HEK293T (cell line): Measurements from ENCODE around the gene RPS29.

Experiments used
- CTCF ChIA-PET: fragments of 350-600 bp; formaldehyde crosslinking; extraction: SDS; loops from one replicate; lab custom pipeline; 2021; ENCODE audit warnings: antibody characterized with exemption, inconsistent platforms; lab: Yijun Ruan, JAX
- POLR2A ChIA-PET: fragments of 350-600 bp; formaldehyde crosslinking; extraction: SDS; loops from one replicate; lab custom pipeline; 2020; ENCODE audit warnings: antibody characterized with exemption, inconsistent platforms; lab: Yijun Ruan, JAX
- DNase-seq: peaks from one replicate; pipeline ENCODE4 v3.0.0; 2012; ENCODE audit warnings: mixed read lengths; ENCODE audit errors: extremely low spot score
- ARNT ChIP-seq: fragments of 450-650 bp; IDR thresholded peaks from 2 replicates; pipeline ENCODE4 v1.6.1; 2017; ENCODE audit warnings: mild to moderate bottlenecking
- BHLHE40 ChIP-seq: fragments of 450-650 bp; IDR thresholded peaks from 2 replicates; pipeline ENCODE4 v1.6.1; 2016; ENCODE audit warnings: mild to moderate bottlenecking, moderate library complexity, borderline replicate concordance
- CTBP1 ChIP-seq: fragments of 450-650 bp; IDR thresholded peaks from 2 replicates; pipeline ENCODE4 v1.6.1; 2016; ENCODE audit warnings: borderline replicate concordance
- ELF4 ChIP-seq: fragments of 450-650 bp; IDR thresholded peaks from 2 replicates; pipeline ENCODE4 v1.6.1; 2017; ENCODE audit warnings: antibody characterized with exemption
- FOXA1 ChIP-seq: fragments of 450-650 bp; IDR thresholded peaks from 2 replicates; pipeline ENCODE4 v1.6.1; 2016; ENCODE audit warnings: mild to moderate bottlenecking
- FOXK2 ChIP-seq: fragments of 450-650 bp; IDR thresholded peaks from 2 replicates; pipeline ENCODE4 v1.6.1; 2016; ENCODE audit warnings: mild to moderate bottlenecking
- FOXM1 ChIP-seq: fragments of 450-650 bp; IDR thresholded peaks from 2 replicates; pipeline ENCODE4 v1.6.1; 2017; ENCODE audit warnings: mild to moderate bottlenecking, borderline replicate concordance
- HDGF ChIP-seq: fragments of 450-650 bp; IDR thresholded peaks from 2 replicates; pipeline ENCODE4 v1.6.1; 2017; ENCODE audit warnings: antibody characterized with exemption, borderline replicate concordance
- L3MBTL2 ChIP-seq: fragments of 450-650 bp; conservative IDR thresholded peaks from 2 replicates; pipeline ENCODE4 v1.6.1; 2016; ENCODE audit warnings: mild to moderate bottlenecking
- LEF1 ChIP-seq: fragments of 450-650 bp; IDR thresholded peaks from 2 replicates; pipeline ENCODE4 v1.6.1; 2017; ENCODE audit warnings: mild to moderate bottlenecking, borderline replicate concordance
- NFRKB ChIP-seq: fragments of 450-650 bp; IDR thresholded peaks from 2 replicates; pipeline ENCODE4 v1.6.1; 2016; ENCODE audit warnings: mild to moderate bottlenecking, moderate library complexity
- PKNOX1 ChIP-seq: fragments of 450-650 bp; IDR thresholded peaks from 2 replicates; pipeline ENCODE4 v1.6.1; 2016
- SP1 ChIP-seq: fragments of 450-650 bp; IDR thresholded peaks from 2 replicates; pipeline ENCODE4 v1.6.1; 2017
- SUZ12 ChIP-seq: fragments of 450-650 bp; IDR thresholded peaks from 2 replicates; pipeline ENCODE4 v1.6.1; 2016; ENCODE audit warnings: mild to moderate bottlenecking
- TARDBP ChIP-seq: fragments of 450-650 bp; IDR thresholded peaks from 2 replicates; pipeline ENCODE4 v1.6.1; 2016
- ZNF384 ChIP-seq: fragments of 450-650 bp; IDR thresholded peaks from 2 replicates; pipeline ENCODE4 v1.6.1; 2016

The RPS29 gene

GRCh38 chr14:49559979-49560768 lies 26.0 kb downstream of the RPS29 start:
- POLR2A ChIA-PET = no interaction called here
- no peak for TF ChIP-seq TARDBP
- no peak for TF ChIP-seq FOXM1
- TF ChIP-seq L3MBTL2 = no peak
- TF ChIP-seq NFRKB = no peak
- TF ChIP-seq LEF1 = no peak
- TF ChIP-seq BHLHE40 = no peak
- TF ChIP-seq ELF4 = no peak
- no peak for TF ChIP-seq CTBP1
- no peak for TF ChIP-seq FOXA1
- no peak for TF ChIP-seq SP1
- TF ChIP-seq ZNF384 = no peak
- TF ChIP-seq FOXK2 = no peak
- no peak for TF ChIP-seq ARNT
- TF ChIP-seq SUZ12 = no peak
- no peak for TF ChIP-seq PKNOX1
- no peak for TF ChIP-seq HDGF
- CTCF ChIA-PET = no interaction called here
- DNase-seq = no peak

GRCh38 chr14:49553892-49554291 lies 32.3 kb downstream of the RPS29 start:
- TF ChIP-seq TARDBP = no peak
- TF ChIP-seq LEF1 = no peak
- no peak for TF ChIP-seq ELF4
- DNase-seq = no peak
- CTCF ChIA-PET = no interaction called here
- POLR2A ChIA-PET = no interaction called here

GRCh38 chr14:49553106-49553505 lies 33.1 kb downstream of the RPS29 start:
- CTCF ChIA-PET = interaction anchor here (0.7 kb wide), 1 partner anchor 17 kb away, joined by 3 read pairs; no protein-coding TSS in a partner anchor
- TF ChIP-seq ARNT = no peak
- no peak for TF ChIP-seq CTBP1
- no peak for TF ChIP-seq FOXM1
- TF ChIP-seq LEF1 = no peak
- TF ChIP-seq ZNF384 = no peak
- no peak for TF ChIP-seq HDGF
- TF ChIP-seq ELF4 = no peak
- TF ChIP-seq L3MBTL2 = no peak
- TF ChIP-seq FOXA1 = no peak
- no peak for TF ChIP-seq SUZ12
- TF ChIP-seq NFRKB = no peak
- TF ChIP-seq BHLHE40 = no peak
- TF ChIP-seq SP1 = no peak
- TF ChIP-seq TARDBP = no peak
- no peak for TF ChIP-seq PKNOX1
- no peak for TF ChIP-seq FOXK2
- POLR2A ChIA-PET = no interaction called here
- DNase-seq = no peak

- TF ChIP-seq NFRKB (no peak), CTBP1 (no peak), ARNT (no peak), PKNOX1 (no peak), ELF4 (no peak), LEF1 (no peak), FOXK2 (no peak), FOXM1 (no peak), TARDBP (no peak)
- ChIA-PET CTCF (interaction anchor here (2.3 kb wide), 1 partner anchor 90 kb away, joined by 11 read pairs; no protein-coding TSS in a partner anchor), POLR2A (interaction anchor here (1.2 kb wide), 1 partner anchor 34 kb away, joined by 4 read pairs; no protein-coding TSS in a partner anchor)
- no peak for DNase-seq
Observed at GRCh38 chr14:49551569-49551968, 34.6 kb downstream of the RPS29 start.

GRCh38 chr14:49550286-49551184 lies 35.6 kb downstream of the RPS29 start:
- ChIA-PET POLR2A (interaction anchor here (0.9 to 1.2 kb wide), 3 partner anchors 17 to 36 kb away, joined by 3 to 4 read pairs (median 4); partner anchors contain the start of gene RPS29), CTCF (interaction anchor here (0.5 to 2.3 kb wide), 3 partner anchors 53 to 89 kb away, joined by 3 to 11 read pairs (median 4); no protein-coding TSS in a partner anchor)
- DNase-seq = no peak
- TF ChIP-seq LEF1 = no peak
- TF ChIP-seq NFRKB = no peak
- TF ChIP-seq FOXA1 = no peak
- no peak for TF ChIP-seq ARNT
- TF ChIP-seq SUZ12 = no peak
- TF ChIP-seq BHLHE40 = no peak
- TF ChIP-seq FOXM1 = no peak
- TF ChIP-seq SP1 = no peak
- no peak for TF ChIP-seq HDGF
- no peak for TF ChIP-seq PKNOX1
